OCI-M1 (cell line): ENCODE data around the gene USP49.

Source experiments
- DNase-seq: peaks from one replicate; lab custom pipeline; 2025; lab: John Stamatoyannopoulos, UW

The USP49 gene

GRCh38 chr6:41757271-41757670, 137.9 kb downstream of the USP49 start:
- no peak for DNase-seq

GRCh38 chr6:41756354-41756753, 138.8 kb downstream of the USP49 start:
- DNase-seq: no peak

DNA sequence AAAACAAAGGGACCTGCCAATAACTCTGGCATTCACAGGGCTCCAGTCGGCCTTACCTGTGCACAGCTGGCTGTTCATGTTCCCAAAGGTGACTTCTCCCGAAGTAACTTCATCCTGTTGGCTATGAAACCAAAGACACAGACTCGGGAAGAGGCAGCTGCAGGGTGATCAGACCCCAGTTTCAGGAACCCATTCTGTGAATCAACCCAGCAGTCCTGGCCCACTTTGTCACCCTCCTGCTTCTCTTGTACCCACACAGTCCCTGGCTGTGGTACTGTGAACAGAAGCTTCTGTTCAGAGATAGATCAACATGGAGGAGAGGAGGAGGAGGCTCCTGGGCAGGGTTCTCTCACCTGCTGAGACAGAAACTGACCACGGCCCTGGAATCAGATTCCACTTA, 139.3 kb downstream of the USP49 start:
- no peak for DNase-seq

DNA sequence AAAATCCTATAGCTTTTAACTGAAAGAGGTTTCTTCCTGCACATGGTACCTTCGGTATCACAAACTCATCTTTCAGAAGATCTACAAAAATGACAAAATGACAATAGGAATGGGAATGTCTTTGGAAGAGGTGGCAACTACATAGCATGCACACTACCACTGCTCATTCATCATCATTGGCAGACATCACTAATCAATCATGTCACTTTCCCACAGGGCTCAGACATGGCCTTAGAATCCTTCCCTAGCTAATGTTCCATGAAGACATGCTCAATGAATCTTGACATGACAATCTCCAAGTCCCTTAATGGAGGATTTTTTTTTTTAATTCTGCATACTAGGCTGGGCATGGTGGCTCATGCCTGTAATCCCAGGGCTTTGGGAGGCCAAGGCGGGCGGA, 144.8 kb downstream of the USP49 start:
- no peak for DNase-seq

- DNase-seq: no peak
Observed at GRCh38 chr6:41748542-41748941, 146.6 kb downstream of the USP49 start.

GRCh38 chr6:41748102-41748477, 147.1 kb downstream of the USP49 start:
- DNase-seq: no peak

GRCh38 chr6:41747256-41748101, 147.7 kb downstream of the USP49 start, which contains the start of gene PGC:
PGC (minus strand) TSS chr6:41747397; CDS start chr6:41747334, 63 bp downstream.
- DNase-seq: no peak

DNA sequence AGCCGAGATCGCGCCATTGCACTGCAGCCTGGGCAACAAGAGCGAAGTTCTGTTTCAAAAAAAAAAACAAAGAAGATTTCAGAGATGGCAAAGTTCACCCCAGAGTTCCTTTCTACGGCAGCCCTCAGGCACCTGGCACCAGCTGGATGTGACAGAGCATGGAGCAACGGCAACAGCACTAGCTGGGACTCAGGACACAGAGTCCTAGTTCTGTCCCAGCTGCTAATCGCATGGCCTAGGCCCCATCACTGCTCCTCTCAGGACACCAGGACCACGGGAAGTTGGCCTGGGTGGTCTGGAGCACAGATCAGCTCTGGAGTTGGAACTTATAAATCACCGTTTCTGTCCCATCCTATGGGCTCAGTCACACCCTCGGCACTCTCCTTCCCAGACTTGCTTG, 149.1 kb downstream of the USP49 start:
- DNase-seq: no peak

DNA sequence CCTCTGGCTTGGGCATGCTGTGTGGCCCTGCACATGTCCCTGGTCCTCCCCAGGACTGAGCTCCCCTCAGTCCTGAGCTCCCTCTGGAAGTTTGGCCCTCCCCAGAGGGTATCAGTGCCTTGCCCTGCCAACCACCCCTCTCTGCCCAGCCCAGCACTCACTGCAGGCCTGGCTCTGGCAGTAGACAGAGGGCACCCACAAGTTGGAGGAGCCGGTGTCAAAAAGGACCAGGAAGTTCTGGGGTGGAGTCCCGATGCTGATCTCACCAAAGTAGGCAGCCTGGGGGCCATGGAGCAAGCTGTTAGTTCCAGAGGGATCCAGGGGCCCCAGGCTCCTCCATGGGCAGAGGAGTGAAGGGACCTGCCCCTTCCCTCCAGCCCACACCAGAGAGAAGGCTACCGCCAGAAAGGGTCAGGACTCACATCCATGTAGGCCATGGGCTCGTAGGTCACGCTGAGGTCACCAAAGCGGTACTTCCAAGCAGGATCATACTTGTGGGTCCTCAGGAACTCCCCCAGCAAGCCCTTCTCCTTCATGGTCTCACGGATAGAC, 150.9 kb downstream of the USP49 start:
- no peak for DNase-seq

DNA sequence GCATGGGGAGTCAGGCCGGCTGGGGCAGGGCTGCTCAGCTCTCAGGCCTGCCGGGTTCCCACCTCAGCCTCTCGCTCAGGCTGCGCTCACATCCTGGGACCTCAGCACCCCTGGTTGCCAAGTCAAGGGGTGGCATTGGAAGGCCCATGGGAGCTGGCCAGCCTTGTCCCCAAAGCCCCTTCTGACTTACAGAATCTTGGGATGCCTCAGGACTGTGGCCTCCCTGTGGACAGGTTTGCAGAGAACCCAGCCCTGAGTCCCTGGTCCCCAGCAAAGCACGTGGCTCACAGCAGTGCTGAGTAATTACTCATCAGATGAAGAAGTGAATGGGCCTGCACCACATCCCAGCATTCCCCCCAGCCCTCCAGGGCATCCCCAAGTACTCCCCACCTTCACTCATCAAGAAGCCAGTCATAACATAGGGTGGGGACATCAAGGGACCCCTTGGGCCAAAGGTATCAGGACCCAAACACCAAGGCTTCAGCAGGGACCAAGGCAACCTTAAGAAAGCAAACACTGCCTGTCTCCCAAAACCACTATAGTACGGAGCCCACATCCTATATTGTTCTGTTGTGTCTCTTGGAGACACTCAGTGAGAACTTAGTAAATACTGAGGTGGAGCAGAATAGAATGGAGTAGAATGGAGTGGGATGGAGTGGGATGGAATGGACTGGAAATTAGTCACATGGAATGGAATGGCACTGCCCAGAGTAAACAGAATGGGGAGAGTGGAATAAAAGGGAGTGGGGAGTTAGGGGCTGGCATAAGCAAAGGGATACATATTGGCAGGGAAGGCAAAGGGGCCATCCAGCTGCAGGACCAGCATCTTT, 151.6 kb downstream of the USP49 start:
- DNase-seq: no peak

GRCh38 chr6:41741625-41742490, 153.3 kb downstream of the USP49 start:
- no peak for DNase-seq

DNA sequence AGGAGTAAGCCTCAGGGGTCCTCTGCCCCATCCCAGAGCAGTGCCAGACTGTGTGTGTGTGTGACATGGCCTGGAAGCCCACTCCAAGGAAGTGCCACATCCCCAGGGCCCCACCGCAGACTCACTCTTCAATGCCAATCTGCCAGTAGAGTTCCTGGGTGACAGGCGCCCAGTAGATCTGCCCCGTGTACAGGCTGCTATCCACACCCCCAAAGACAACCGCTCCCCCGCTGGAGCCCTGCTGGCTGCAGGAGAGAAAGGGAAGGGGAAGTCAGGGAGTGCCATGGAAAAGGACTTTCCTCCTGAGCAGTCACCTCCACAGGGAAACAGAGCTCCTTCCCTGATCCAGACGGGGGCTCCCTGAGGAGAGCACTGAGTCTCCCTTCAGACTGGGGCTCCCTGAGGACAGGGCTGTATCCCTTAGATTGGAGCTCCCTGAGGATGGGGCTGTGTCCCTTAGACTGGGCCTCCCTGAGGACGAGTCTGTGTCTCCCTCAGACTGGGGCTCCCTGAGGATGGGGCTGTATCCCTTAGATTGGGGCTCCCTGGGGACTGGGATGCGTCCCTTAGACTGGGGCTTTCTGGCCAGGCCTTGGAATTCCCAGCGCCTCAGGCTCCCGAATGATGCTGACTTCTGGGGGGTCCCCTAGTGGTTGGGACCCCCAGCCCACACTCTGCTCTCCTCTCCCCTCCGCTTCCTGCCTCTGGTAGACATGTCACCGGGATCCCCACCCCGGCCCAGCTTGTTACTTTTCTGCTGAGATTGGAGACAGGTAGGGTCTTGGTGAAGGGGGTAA, 154.6 kb downstream of the USP49 start:
- DNase-seq: no peak
